AG04449 (cell line): Measurements from ENCODE around the gene RINL.
"Not testable (repeated sequence)": the region's sequence is repeated elsewhere in the genome, so short reads cannot be mapped to it uniquely, and the experiment has no call there.

ENCODE experiments used
- CTCF ChIA-PET: fragments of 350-600 bp; formaldehyde crosslinking; extraction: SDS; loops from one replicate; lab custom pipeline; 2021; ENCODE audit warnings: antibody characterized with exemption; lab: Yijun Ruan, JAX
- POLR2A ChIA-PET: fragments of 400-600, 350-600 bp; formaldehyde crosslinking; extraction: SDS; loops from one replicate; lab custom pipeline; 2020; ENCODE audit warnings: antibody characterized with exemption, inconsistent platforms; lab: Yijun Ruan, JAX
- DNase-seq: peaks from one replicate; pipeline ENCODE4 v3.0.0-alpha.2; 2010; ENCODE audit warnings: low read depth, low spot score
- H3K4me3 ChIP-seq: 2 replicates; pipeline ENCODE4 v1.5.1; 2011; ENCODE audit warnings: low read depth, mild to moderate bottlenecking, control low read depth, low read length
- TF ChIP-seq, protein P1 (sequence below): IDR thresholded peaks from one replicate; pipeline ENCODE4 v1.5.1; 2011; ENCODE audit warnings: mild to moderate bottlenecking, moderate library complexity, low read length, control low read depth, inconsistent platforms; ENCODE audit not compliant: insufficient read depth; ENCODE audit errors: missing control alignments

RINL gene

DNA sequence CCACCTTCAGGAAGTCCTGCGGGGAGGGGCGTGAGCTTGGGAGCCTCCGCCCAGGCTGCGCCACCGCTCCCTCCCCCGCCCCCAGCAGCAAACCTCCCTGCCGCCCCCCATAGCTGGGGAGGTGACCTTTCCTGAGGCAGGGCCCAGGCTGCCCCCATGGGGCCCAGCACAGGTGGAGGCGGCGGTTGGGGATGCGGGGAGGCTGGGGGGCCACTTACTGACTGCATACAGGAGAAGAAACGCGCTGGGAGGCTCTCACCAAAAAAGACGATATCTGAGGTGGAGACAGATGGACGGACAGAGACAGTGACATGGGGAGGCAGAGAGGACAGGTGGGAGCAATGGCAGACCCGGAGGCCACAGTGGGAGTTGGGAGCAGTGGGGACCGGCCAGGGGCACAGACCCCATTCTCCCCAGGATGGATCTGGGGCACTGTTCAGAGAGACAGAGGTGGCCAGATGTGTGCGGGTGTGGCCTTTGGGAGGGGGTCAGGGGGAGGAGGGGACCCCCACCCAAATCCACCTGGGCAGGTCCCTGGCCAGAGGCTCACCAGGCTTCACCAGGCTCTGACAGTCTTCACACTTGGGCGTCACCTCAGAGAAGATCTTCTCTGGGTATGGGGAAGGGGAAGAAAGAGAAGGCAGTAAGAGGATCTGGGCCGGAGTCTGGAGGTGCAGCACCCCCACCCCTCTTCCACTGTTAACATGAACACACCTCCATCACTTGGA is 3.0 kb upstream of the RINL start:
- DNase-seq = no peak
- POLR2A ChIA-PET = no interaction called here
- TF ChIP-seq, protein P1, sequence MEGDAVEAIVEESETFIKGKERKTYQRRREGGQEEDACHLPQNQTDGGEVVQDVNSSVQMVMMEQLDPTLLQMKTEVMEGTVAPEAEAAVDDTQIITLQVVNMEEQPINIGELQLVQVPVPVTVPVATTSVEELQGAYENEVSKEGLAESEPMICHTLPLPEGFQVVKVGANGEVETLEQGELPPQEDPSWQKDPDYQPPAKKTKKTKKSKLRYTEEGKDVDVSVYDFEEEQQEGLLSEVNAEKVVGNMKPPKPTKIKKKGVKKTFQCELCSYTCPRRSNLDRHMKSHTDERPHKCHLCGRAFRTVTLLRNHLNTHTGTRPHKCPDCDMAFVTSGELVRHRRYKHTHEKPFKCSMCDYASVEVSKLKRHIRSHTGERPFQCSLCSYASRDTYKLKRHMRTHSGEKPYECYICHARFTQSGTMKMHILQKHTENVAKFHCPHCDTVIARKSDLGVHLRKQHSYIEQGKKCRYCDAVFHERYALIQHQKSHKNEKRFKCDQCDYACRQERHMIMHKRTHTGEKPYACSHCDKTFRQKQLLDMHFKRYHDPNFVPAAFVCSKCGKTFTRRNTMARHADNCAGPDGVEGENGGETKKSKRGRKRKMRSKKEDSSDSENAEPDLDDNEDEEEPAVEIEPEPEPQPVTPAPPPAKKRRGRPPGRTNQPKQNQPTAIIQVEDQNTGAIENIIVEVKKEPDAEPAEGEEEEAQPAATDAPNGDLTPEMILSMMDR = no peak
- CTCF ChIA-PET = interaction anchor here (3.7 kb wide), 1 partner anchor 11 kb away, joined by 18 read pairs; no protein-coding TSS in a partner anchor
- H3K4me3 ChIP-seq = no peak overlapping the region

DNA sequence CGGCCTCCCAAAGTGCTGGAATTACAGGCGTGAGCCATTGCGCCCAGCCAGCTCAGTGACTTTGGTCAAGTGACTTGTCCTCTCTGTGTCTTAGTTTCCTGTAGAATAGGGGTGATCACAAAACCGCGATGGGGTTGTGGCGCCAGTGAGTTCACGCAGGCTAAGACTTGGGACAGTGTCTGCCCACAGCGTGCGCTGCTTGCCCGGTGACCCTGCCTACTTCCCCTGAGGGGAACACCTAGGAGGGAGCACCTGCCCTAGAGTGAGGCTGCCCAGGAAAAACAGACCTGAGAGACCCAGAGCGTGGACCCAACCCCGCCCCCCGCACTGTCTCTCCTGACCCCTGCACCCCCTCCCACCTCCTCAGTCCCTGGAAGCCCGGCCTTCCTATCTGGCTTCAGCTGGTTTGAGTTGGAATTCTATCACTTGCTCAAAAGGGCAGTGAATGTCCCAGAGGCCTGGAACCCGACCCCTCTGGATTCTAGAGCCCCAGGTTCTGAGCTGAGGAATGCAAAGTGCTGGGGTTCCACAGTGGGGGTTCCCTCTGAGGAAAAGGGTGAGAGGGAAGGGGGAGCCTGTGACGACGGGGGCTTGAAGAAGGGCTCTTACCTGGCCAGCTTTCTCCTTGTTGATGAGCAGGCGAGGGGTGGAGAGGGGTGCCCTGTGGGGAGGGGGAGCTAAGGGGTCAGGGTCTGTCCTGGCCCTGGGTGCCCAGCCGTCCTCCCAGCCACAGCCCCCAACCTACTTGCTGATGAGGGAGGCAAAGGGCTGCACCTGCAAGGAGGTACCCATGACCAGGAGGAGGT is 2.2 kb upstream of the RINL start:
- ChIA-PET CTCF (interaction anchor here (3.7 to 5.9 kb wide), 2 partner anchors 7 to 10 kb away, joined by 18 to 70 read pairs; no protein-coding TSS in a partner anchor), POLR2A (no interaction called here)
- no peak for DNase-seq
- TF ChIP-seq, protein P1 = no peak
- H3K4me3 ChIP-seq = no peak overlapping the region

DNA sequence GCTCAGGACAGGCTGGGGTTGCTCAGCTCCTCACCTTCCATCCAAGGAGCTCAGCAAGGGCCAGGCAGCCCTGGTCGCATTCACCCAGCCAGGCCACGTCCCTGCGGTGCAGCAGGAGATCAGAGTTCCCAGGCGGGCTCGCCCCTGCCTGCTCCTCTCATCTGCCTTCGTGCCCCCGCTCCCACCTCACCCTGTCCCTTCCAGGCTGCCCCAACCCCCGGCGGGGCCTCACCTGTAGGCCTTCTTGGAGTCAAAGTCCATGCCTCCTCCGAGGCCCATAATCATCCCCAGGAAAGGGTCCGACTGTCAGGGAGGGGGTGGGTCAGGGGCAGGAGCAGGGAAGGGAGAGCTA is 1.3 kb upstream of the RINL start:
- ChIA-PET CTCF (interaction anchor here (3.7 to 5.9 kb wide), 2 partner anchors 8 to 9 kb away, joined by 18 to 70 read pairs; no protein-coding TSS in a partner anchor), POLR2A (no interaction called here)
- TF ChIP-seq, protein P1 = no peak

DNA sequence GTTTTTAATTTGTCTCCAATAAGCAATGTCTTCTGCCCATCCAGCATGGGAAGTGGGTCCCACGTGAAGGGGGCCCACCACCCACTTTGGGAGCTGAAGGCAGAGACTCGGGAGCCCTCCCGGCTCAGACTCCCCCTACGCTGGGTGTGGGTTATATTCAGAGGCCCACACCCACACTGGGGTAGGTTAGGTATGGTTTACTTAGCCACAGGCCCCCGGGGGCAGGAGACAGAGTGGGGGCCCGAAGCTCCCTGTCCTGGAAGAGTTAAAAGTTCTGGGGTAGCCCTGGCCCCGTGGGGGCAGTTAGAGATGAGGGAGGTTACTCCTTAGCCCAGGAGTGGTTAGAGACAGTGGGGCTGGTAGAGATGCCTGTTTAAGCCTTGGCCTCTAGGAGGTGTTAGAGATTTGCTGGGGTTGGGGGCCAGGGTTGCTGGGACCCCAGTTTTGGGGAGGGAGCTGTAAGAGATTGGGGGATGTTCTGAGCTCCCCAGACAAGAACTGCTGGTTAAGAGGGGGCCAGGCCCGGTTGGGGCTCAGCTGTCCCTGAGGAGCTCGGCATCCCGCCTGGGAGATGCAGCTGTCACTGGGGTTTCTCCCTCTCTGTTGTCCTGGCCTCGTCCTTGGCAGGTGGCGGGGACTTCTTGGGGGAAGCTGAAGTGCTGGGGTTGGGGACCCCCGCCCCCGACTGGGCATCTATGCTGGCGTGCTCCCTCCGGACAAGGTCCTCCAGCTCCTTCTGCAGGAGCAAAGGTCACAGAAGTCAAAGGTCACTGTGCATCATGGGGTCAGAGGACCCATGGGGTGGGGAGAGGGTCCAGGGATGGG is 712 bp upstream of the RINL start:
- TF ChIP-seq, protein P1 = no peak
- ChIA-PET POLR2A (no interaction called here), CTCF (interaction anchor here (3.7 to 5.9 kb wide), 2 partner anchors 9 kb away, joined by 18 to 70 read pairs; no protein-coding TSS in a partner anchor)
- H3K4me3 ChIP-seq = no peak overlapping the region
- no peak for DNase-seq

More for the DNA sequence above, 1.3 kb upstream of the RINL start:
- H3K4me3 ChIP-seq = no peak overlapping the region
- DNase-seq = no peak

DNA sequence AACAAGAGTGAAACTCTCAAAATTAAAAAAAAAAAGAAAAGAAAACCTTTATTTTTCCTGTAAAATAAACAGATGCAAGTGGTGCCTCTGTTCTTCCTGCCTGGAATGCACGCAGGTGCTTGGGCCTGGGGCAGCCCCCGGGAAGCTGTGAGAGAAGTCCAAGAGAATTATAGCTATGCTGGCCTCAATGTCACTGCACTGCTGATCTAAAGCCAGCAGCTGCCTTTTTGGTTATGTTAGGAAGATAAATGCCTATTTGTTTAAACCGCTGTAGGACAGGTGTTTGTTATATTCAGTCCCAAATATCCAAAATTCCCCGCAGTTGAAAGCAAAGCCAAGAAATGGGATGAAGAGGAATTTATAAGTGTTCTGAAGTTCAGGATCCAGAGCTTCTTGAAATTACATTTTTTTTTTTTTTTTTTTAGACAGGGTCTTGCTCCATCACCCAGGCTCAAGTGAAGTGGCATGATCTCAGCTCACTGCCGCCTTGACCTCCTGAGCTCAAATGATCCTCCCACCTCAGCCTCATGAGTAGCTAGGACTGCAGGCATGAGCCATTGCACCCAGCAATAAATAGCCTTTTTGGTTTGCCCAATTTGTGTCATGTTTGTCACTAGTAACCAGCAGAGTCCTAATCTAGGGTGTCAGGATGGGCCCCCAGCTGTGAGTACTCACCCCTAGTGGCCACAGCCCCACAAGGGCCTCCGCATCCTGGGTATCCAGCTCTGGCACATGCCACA is 2.2 kb downstream of the RINL start:
- CTCF ChIA-PET = interaction anchor here (0.8 to 5.9 kb wide), 6 partner anchors 9 to 360 kb away, joined by 3 to 70 read pairs (median 4); no protein-coding TSS in a partner anchor

DNA sequence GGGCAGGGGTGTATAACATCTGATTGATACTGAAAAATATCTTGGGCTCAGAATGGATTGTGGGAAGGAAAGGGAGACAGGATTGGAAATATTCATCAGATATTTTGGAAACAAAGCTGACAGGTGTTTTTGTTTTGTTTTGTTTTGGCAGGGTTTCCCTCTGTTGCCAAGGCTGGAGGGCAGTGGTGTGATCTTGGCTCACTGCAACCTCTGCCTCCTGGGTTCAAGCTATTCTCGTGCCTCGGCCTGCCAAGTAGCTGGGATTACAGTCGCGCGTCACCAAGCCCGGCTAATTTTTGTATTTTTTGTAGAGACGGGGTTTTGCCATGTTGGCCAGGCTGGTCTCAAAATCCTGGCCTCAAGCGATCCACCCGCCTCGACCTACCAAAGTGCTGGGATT is 4.7 kb downstream of the RINL start:
- POLR2A ChIA-PET, H3K4me3 ChIP-seq, DNase-seq: not testable (repeated sequence)
- CTCF ChIA-PET = interaction anchor here (2.1 kb wide), 1 partner anchor 14 kb away, joined by 11 read pairs; no protein-coding TSS in a partner anchor

More for the DNA sequence above, 2.2 kb downstream of the RINL start:
- no peak for DNase-seq
- H3K4me3 ChIP-seq = no peak overlapping the region
- POLR2A ChIA-PET = no interaction called here
- TF ChIP-seq, protein P1 = no peak
